Tibial nerve (tissue), 4 donors: ENCODE data around the gene SBNO2.

Experiments
- CTCF ChIP-seq, 5 experiments: fragments of 200-600 bp in 3 of 5; fragments of 450-650 bp in 2 of 5; sonication (generic) in 3 of 5; IDR thresholded peaks; one replicate each; pipeline ENCODE4 v1.5.1; 2016 to 2019; ENCODE audit warnings: antibody characterized with exemption in 5 of 5, mild to moderate bottlenecking in 3 of 5, moderate library complexity in 2 of 5
- EP300 ChIP-seq, 2 donors: sonication (generic); formaldehyde crosslinking; IDR thresholded peaks; one replicate each; pipeline ENCODE4 v1.6.1; 2017; ENCODE audit warnings: antibody characterized with exemption in 2 of 2, mild to moderate bottlenecking in 1 of 2

- TF ChIP-seq CTCF (IDR thresholded peaks at IDR 0.05): no peak
- no peak for TF ChIP-seq EP300 (IDR thresholded peaks at IDR 0.05)
Observed at GRCh38 chr19:1182068-1182467, 8.0 kb upstream of the SBNO2 start.
